GM23338 (cell line): ENCODE results near the gene SLN. TPM values are rescaled to one million over a fixed set of nuclear protein-coding genes. Genes with fewer than 3 reads are reported as not detected.

Source experiments
- ATAC-seq: fragments of 200-7000 bp; cut with Tn5 transposase; 3 replicates; pipeline ENCODE4 v1.9.1; 2020
- DNase-seq: peaks from one replicate; pipeline ENCODE4 v3.0.0-alpha.2; 2015; ENCODE audit warnings: low spot score
- H2AFZ ChIP-seq: fragments of 200-600 bp; sonication (generic); 2 replicates; pipeline ENCODE4 v1.8.0; 2016; ENCODE audit warnings: antibody characterized with exemption, mild to moderate bottlenecking, moderate library complexity
- H3F3A ChIP-seq: fragments of 200-600 bp; sonication (generic); replicated peaks from 2 replicates; pipeline ENCODE4 v1.8.0; 2017; ENCODE audit warnings: antibody characterized with exemption, mixed run types, low read depth
- H3K27ac ChIP-seq: fragments of 200-600 bp; sonication (generic); 2 replicates; pipeline ENCODE4 v1.6.1; 2016; ENCODE audit warnings: low read depth
- H3K27me3 ChIP-seq: fragments of 200-600 bp; sonication (generic); 2 replicates; pipeline ENCODE4 v1.8.0; 2016; ENCODE audit warnings: mild to moderate bottlenecking, mixed run types, moderate library complexity; ENCODE audit not compliant: insufficient read depth
- H3K36me3 ChIP-seq: fragments of 200-600 bp; sonication (generic); 2 replicates; pipeline ENCODE4 v1.8.0; 2016; ENCODE audit warnings: mild to moderate bottlenecking; ENCODE audit not compliant: insufficient read depth
- H3K4me1 ChIP-seq: fragments of 200-600 bp; sonication (generic); 2 replicates; pipeline ENCODE4 v1.8.0; 2016; ENCODE audit warnings: mild to moderate bottlenecking, moderate library complexity; ENCODE audit not compliant: insufficient read depth
- H3K4me2 ChIP-seq: fragments of 200-600 bp; sonication (generic); 2 replicates; pipeline ENCODE4 v1.7.1; 2017; ENCODE audit warnings: mixed run types
- H3K4me3 ChIP-seq: fragments of 200-600 bp; sonication (generic); 2 replicates; pipeline ENCODE4 v1.6.1; 2016; ENCODE audit warnings: mixed run types
- H3K79me2 ChIP-seq: fragments of 200-600 bp; sonication (generic); replicated peaks from 2 replicates; pipeline ENCODE4 v1.8.0; 2017; ENCODE audit warnings: mild to moderate bottlenecking; ENCODE audit not compliant: insufficient read depth
- H3K9me2 ChIP-seq: fragments of 200-600 bp; sonication (generic); 2 replicates; pipeline ENCODE4 v1.8.0; 2017; ENCODE audit not compliant: insufficient read depth
- H4K20me1 ChIP-seq: fragments of 200-600 bp; sonication (generic); replicated peaks from 2 replicates; pipeline ENCODE4 v1.8.0; 2017; ENCODE audit warnings: mild to moderate bottlenecking; ENCODE audit not compliant: insufficient read depth
- H3K27ac Mint-ChIP-seq: 2 replicates; pipeline ENCODE4 v1.8.0; 2020; ENCODE audit warnings: inconsistent platforms, mild to moderate bottlenecking, moderate library complexity, mixed read lengths
- H3K27me3 Mint-ChIP-seq: 3 replicates; pipeline ENCODE4 v1.8.0; 2022; ENCODE audit warnings: low read depth, mild to moderate bottlenecking, moderate library complexity, mixed read lengths, inconsistent platforms; ENCODE audit not compliant: insufficient read depth, poor library complexity
- H3K36me3 Mint-ChIP-seq: 3 replicates; pipeline ENCODE4 v1.8.0; 2021; ENCODE audit warnings: low read depth, mild to moderate bottlenecking, inconsistent platforms, moderate library complexity, mixed read lengths
- H3K4me1 Mint-ChIP-seq: 3 replicates; pipeline ENCODE4 v1.8.0; 2020; ENCODE audit warnings: mild to moderate bottlenecking, inconsistent platforms, mixed read lengths
- H3K4me3 Mint-ChIP-seq: 3 replicates; pipeline ENCODE4 v1.8.0; 2021; ENCODE audit warnings: moderate library complexity, mild to moderate bottlenecking, inconsistent platforms, mixed read lengths
- H3K9me3 Mint-ChIP-seq: 3 replicates; pipeline ENCODE4 v1.8.0; 2020; ENCODE audit warnings: moderate library complexity, mild to moderate bottlenecking, inconsistent platforms, mixed read lengths
- CREB1 ChIP-seq: fragments of 250-450 bp; sonication (Bioruptor Pico); IDR thresholded peaks from 2 replicates; pipeline ENCODE4 v1.5.0; 2020; ENCODE audit warnings: low read depth, mild to moderate bottlenecking, moderate library complexity
- ETS1 ChIP-seq: IDR thresholded peaks from 2 replicates; pipeline ENCODE4 v1.6.1; 2016; ENCODE audit warnings: antibody characterized with exemption
- EZH2 ChIP-seq: fragments of 200-600 bp; sonication (generic); IDR thresholded peaks from one replicate; pipeline ENCODE4 v1.8.0; 2017; ENCODE audit warnings: antibody characterized with exemption, mild to moderate bottlenecking, low read depth; ENCODE audit not compliant: unreplicated experiment
- EZH2phosphoT487 ChIP-seq: fragments of 200-600 bp; sonication (generic); IDR thresholded peaks from one replicate; pipeline ENCODE4 v1.8.1; 2018; ENCODE audit warnings: antibody characterized with exemption; ENCODE audit not compliant: unreplicated experiment
- JUNB ChIP-seq: IDR thresholded peaks from one replicate; pipeline ENCODE4 v1.6.1; 2016; ENCODE audit warnings: antibody characterized with exemption; ENCODE audit not compliant: unreplicated experiment
- NANOG ChIP-seq: IDR thresholded peaks from 2 replicates; pipeline ENCODE4 v1.6.1; 2016; ENCODE audit warnings: antibody characterized with exemption, borderline replicate concordance
- POLR2AphosphoS5 ChIP-seq: IDR thresholded peaks from 2 replicates; pipeline ENCODE4 v1.6.1; 2016; ENCODE audit warnings: antibody characterized with exemption, low read depth
- REST ChIP-seq: IDR thresholded peaks from one replicate; pipeline ENCODE4 v1.6.1; 2018; ENCODE audit warnings: antibody characterized with exemption; ENCODE audit not compliant: unreplicated experiment
- STAT1 ChIP-seq: IDR thresholded peaks from one replicate; pipeline ENCODE4 v1.6.1; 2016; ENCODE audit warnings: antibody characterized with exemption; ENCODE audit not compliant: unreplicated experiment
- ZNF114 ChIP-seq: fragments of 250-450 bp; sonication (Bioruptor Pico); IDR thresholded peaks from 2 replicates; pipeline ENCODE4 v1.5.0; 2020; ENCODE audit warnings: mild to moderate bottlenecking, moderate library complexity
- ZNF331 ChIP-seq: fragments of 250-450 bp; sonication (Bioruptor Pico); IDR thresholded peaks from 2 replicates; pipeline ENCODE4 v1.5.0; 2020; ENCODE audit warnings: low read depth, mild to moderate bottlenecking, moderate library complexity
- ZNF462 ChIP-seq: fragments of 250-450 bp; sonication (Bioruptor Pico); IDR thresholded peaks from 2 replicates; pipeline ENCODE4 v1.5.0; 2020; ENCODE audit warnings: mild to moderate bottlenecking, moderate library complexity
- polyA plus RNA-seq: library from polyadenylated mRNA; unstranded; fragments of >200 nt; fragmentation: Nextera tagmentation; extraction: Ambion mirVana; gene quantifications from 2 replicates; pipeline ENCODE4 v1.2.1, GENCODE V29; 2016
- total RNA-seq: library from RNA; depleted of rRNA; stranded (reverse); fragments of >200 nt; shearing (Covaris generic); gene quantifications from 2 replicates; pipeline ENCODE4 v1.2.3, GENCODE V29; 2014

SLN gene
- total and polyA plus RNA-seq, 2 experiments from 2014 or later = not detected

GRCh38 chr11:107704451-107704850, 7.4 kb downstream of the SLN start:
- H3K4me2 ChIP-seq = no peak overlapping the region

More at GRCh38 chr11:107704451-107704850, 7.4 kb downstream of the SLN start:
- no peaks in the 10 kb centered on the region for H3K36me3 ChIP-seq
- no peaks in the 10 kb centered on the region for H4K20me1 ChIP-seq
- H3F3A ChIP-seq = no peaks in the 10 kb centered on the region
- H3K4me1 Mint-ChIP-seq = peaks cover 29% of the 10 kb centered on the region
- peaks cover 10% of the 10 kb centered on the region for H3K27me3 ChIP-seq
- H3K27ac ChIP-seq = no peak overlapping the region
- ATAC-seq (no peak), DNase-seq (no peak)
- H3K27me3 Mint-ChIP-seq = peaks cover 3% of the 10 kb centered on the region
- H2AFZ ChIP-seq = no peak overlapping the region
- no peak overlapping the region for H3K4me3 ChIP-seq
- H3K79me2 ChIP-seq = no peaks in the 10 kb centered on the region
- H3K9me2 ChIP-seq = no peaks in the 10 kb centered on the region
- no peak overlapping the region for H3K4me3 Mint-ChIP-seq
- no peaks in the 10 kb centered on the region for H3K9me3 Mint-ChIP-seq
- TF ChIP-seq ZNF114 (CRISPR knock-in tag) = no peak
- TF ChIP-seq POLR2AphosphoS5 = no peak
- no peak for TF ChIP-seq EZH2phosphoT487
- TF ChIP-seq NANOG = no peak
- TF ChIP-seq CREB1 (CRISPR knock-in tag) = no peak
- TF ChIP-seq ZNF331 = no peak
- TF ChIP-seq STAT1 = no peak
- TF ChIP-seq ZNF462 = no peak
- no peak for TF ChIP-seq JUNB
- TF ChIP-seq EZH2 = no peak
- TF ChIP-seq ETS1 = no peak
- no peak for TF ChIP-seq REST
- H3K4me1 ChIP-seq = peaks cover 26% of the 10 kb centered on the region
- H3K36me3 Mint-ChIP-seq = no peaks in the 10 kb centered on the region
- no peak overlapping the region for H3K27ac Mint-ChIP-seq
